Measurements from ENCODE around the gene SLC7A4. TPM values are rescaled to one million over a fixed set of nuclear protein-coding genes. Genes with fewer than 3 reads are reported as not detected.
"Not testable (repeated sequence)": the region's sequence is repeated elsewhere in the genome, so short reads cannot be mapped to it uniquely, and the experiment has no call there.

SLC7A4 gene
- total and polyA plus RNA-seq, 9 donors, result 0.16 to 4.8 (median 0.47) TPM; not detected in 2

DNA sequence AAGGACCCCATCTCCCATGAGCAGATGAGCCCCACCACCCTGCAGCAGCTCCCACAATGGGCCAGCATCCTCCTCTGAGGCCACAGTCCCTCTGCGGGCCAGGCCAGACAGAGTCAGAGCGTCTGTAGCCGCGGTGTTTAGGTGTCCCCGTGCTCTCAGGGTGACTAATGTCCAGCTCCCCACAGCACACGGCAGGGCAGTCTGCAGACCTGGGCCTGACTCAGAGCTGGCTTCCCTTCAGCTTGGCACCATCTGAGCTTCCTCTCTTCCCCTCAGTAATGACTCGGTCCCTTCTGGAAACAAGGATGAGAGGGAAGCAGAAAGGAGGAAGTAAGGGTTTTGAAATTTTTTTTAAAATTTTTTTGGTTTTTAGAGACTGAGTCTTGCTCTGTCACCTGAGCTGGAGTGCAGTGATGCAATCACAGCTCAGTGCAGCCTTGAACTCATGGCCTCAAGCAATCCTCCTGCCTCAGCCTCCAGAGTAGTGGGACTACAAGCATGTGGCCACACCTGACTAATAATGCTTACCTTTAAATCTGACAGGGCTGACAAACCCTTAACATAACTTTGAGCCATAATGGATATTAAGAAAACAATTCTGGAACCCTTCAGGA, 41.8 kb upstream of the SLC7A4 start:
- intact Hi-C loops (cut with DNase I), result no loop called here
- Histone ChIP-seq H3K4me3 (no peak overlapping the region), H3K27me3 (no peaks in the 10 kb centered on the region), H3K4me1 (ENCODE audit: insufficient read depth) (no peaks in the 10 kb centered on the region), H3K27ac (no peak overlapping the region), H3K36me3 (no peaks in the 10 kb centered on the region), H3K9me3 (no peaks in the 10 kb centered on the region)
- WGBS, 3 donors, result 59 to 74% (median 62%) methylated on average over 7 of the region's 7 CpGs
- no peak for DNase-seq
- TF ChIP-seq, protein P1, sequence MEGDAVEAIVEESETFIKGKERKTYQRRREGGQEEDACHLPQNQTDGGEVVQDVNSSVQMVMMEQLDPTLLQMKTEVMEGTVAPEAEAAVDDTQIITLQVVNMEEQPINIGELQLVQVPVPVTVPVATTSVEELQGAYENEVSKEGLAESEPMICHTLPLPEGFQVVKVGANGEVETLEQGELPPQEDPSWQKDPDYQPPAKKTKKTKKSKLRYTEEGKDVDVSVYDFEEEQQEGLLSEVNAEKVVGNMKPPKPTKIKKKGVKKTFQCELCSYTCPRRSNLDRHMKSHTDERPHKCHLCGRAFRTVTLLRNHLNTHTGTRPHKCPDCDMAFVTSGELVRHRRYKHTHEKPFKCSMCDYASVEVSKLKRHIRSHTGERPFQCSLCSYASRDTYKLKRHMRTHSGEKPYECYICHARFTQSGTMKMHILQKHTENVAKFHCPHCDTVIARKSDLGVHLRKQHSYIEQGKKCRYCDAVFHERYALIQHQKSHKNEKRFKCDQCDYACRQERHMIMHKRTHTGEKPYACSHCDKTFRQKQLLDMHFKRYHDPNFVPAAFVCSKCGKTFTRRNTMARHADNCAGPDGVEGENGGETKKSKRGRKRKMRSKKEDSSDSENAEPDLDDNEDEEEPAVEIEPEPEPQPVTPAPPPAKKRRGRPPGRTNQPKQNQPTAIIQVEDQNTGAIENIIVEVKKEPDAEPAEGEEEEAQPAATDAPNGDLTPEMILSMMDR (IDR thresholded peaks at IDR 0.05), result no peak
- TF ChIP-seq EP300 (IDR thresholded peaks at IDR 0.05) (no peak), POLR2A (IDR thresholded peaks at IDR 0.05) (no peak)

DNA sequence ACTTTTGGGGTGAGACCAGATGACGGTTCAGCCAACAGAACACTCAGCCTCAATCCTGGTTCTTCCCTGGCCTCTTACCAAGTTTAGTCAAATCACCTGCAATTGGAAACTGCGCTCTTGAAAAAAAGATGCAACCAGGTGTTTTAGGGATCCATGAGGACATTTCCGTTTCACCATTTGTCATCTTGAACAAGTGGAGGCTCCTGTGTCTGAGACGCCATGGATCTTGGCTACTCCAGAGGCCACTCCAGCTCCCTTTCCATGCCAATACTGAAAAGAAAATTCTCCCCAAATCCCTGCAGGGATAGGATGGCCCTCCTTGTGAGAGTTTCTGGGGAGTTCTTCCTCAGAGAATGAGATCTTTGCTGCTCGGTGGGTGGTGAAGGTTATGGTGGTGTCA, 41.1 kb upstream of the SLC7A4 start:
- intact Hi-C loops (cut with DNase I), result no loop called here
- Histone ChIP-seq H3K36me3 (no peaks in the 10 kb centered on the region), H3K27me3 (no peaks in the 10 kb centered on the region), H3K4me1 (ENCODE audit: insufficient read depth) (no peaks in the 10 kb centered on the region), H3K4me3 (no peak overlapping the region), H3K9me3 (no peaks in the 10 kb centered on the region), H3K27ac (no peak overlapping the region)
- no peak for DNase-seq
- TF ChIP-seq, protein P1 (IDR thresholded peaks at IDR 0.05), result no peak
- TF ChIP-seq POLR2A (IDR thresholded peaks at IDR 0.05) (no peak), EP300 (IDR thresholded peaks at IDR 0.05) (no peak)
- 92 to 95% (median 93%) methylated on average over 5 of the region's 5 CpGs for WGBS, 3 donors

DNA sequence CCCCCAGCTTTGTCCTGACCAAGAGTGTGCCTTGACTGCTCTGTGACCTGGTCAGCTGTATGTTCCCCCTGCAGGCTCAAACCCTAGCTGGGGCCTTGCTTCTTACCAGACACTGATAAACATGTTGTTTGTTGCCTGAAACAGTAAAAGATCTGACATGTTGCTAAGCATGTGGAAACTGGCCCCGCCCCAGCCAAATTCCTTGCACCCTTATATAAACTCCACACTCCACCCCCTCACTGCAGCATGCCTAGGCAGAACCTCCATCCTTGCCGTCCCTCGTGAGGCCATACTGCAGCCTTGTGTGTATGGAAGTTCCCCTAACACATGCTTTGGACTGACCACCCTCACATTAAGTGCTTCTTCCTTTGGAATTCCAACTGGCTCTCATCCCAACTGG, 40.7 kb upstream of the SLC7A4 start:
- no peaks in the 10 kb centered on the region for H3K36me3 ChIP-seq
- H3K27me3 ChIP-seq, result no peaks in the 10 kb centered on the region
- DNase-seq, result no peak
- no peaks in the 10 kb centered on the region for H3K4me1 ChIP-seq (ENCODE audit: insufficient read depth)
- TF ChIP-seq, protein P1 (IDR thresholded peaks at IDR 0.05), result no peak
- TF ChIP-seq EP300 (IDR thresholded peaks at IDR 0.05) (no peak), POLR2A (IDR thresholded peaks at IDR 0.05) (no peak)
- H3K4me3 ChIP-seq, result no peak overlapping the region
- intact Hi-C loops (cut with DNase I), result no loop called here
- 85 to 94% (median 88%) methylated on average over 3 of the region's 3 CpGs for WGBS, 3 donors
- no peaks in the 10 kb centered on the region for H3K9me3 ChIP-seq
- no peak overlapping the region for H3K27ac ChIP-seq

DNA sequence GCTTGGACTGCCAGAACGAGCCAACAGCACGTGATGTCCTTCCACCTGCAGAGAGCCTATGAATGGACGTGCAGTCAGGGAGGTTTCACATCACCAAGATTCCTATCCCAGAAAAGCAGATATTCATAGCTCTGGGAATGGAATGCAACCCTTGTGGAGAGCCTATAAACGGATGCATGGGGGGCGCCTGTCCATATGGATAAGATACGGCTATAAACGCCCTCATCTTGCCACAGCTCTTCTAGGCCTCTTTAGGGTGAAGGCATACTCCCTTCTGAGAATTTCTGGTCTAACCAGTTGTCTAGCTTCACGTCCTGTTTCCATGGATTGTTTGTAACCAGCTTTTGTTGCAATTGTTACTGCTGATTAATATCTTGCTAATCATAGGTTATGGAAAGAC, 39.4 kb upstream of the SLC7A4 start:
- intact Hi-C loops (cut with DNase I); DNase-seq: not testable (repeated sequence)
- 72 to 87% (median 85%) methylated on average over 8 of the region's 8 CpGs for WGBS, 3 donors

DNA sequence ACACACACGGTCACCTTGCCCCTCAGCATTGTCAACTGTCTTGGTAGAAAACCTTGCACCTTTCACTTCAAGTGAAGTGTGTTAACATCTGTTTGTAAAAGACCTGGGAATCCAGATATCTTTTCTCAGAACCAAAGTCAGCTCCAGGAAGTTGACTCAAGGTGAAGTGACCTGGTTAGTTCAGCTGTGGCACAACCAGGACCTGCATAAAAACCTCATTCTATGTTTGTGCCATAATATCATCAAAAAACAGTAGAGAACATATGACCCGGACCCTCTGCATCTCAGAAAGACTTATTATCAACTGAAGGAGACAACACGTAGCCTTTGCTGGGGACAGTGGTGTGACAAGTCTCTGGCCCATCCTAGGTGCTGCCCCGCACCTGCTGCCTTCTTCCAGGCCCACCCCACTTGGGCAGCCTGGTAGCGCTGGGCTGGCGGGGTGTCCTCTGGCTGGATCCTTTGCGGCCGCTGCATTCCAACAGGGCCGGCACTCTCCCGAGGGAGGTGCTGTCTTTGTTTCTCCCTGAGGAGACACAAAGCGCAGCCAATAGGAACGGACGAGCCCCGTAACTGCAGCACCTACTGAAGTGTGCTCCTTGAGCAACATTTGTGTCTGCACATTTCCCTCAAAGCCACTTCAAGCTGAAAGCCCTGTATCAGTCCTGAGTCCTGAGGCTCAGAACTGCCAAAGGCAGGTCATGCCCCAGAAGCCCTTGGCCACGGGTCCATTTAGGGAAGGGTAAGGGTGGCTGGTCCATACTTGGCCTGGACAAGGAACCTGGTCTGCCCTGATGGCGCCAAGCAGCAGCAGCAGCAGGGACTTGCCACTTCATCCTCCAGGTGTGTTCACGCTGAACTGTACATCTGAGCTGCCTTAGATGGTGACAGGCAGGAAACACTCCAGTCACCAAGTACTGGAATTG, 38.6 kb upstream of the SLC7A4 start:
- TF ChIP-seq, protein P1 (IDR thresholded peaks at IDR 0.05), result no peak
- no peak for TF ChIP-seq POLR2A (IDR thresholded peaks at IDR 0.05)
- no peak for TF ChIP-seq EP300 (IDR thresholded peaks at IDR 0.05)
- no peak overlapping the region for H3K4me3 ChIP-seq
- DNase-seq, result no peak
- no peaks in the 10 kb centered on the region for H3K27me3 ChIP-seq
- no peaks in the 10 kb centered on the region for H3K9me3 ChIP-seq
- H3K36me3 ChIP-seq, result no peaks in the 10 kb centered on the region
- H3K27ac ChIP-seq, result no peak overlapping the region
- intact Hi-C loops (cut with DNase I), result no loop called here
- WGBS, 3 donors, result 80 to 87% (median 84%) methylated on average over 12 to 17 of the region's 17 CpGs
- no peaks in the 10 kb centered on the region for H3K4me1 ChIP-seq (ENCODE audit: insufficient read depth)

More for the DNA sequence above, 39.4 kb upstream of the SLC7A4 start:
- H3K4me1 ChIP-seq (ENCODE audit: insufficient read depth); H3K9me3 ChIP-seq; H3K27ac ChIP-seq; H3K36me3 ChIP-seq; H3K4me3 ChIP-seq; H3K27me3 ChIP-seq: not testable (repeated sequence)

All from ovary (tissue), 9 donors.